Measurements from ENCODE around the gene METTL6. TPM values are rescaled to one million over a fixed set of nuclear protein-coding genes. Genes with fewer than 3 reads are reported as not detected.

METTL6 gene
- total and polyA plus RNA-seq, 4 donors: 6.7 to 16.0 (median 10.8) TPM

DNA sequence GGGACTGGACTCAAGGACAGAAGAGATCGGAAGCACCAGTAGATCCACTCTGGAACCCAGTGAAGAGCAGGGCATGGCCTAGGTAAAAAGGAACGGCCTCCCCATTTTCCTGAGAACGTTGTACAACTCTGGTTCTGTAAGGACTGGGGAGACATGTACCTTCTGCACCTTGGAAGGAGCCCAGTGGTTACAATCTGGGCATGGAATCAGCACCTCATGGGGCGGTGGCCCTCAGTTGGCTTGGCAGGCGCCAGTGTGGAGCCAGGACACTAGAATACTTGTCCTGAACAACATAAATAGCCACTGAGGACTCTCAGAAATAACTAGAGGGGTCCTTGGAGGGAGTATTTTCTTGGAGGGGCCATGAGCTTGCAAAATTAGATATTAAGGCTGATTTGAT, 25.6 kb upstream of the METTL6 start:
- Histone ChIP-seq H3K4me1 (ENCODE audit: control insufficient read depth in 1 of 2, insufficient read depth in 2 of 2, low read length in 2 of 2) (no peaks in the 10 kb centered on the region), H3K27ac (ENCODE audit: low read depth in 1 of 2, low read length in 2 of 2) (no peak overlapping the region), H3K9me3 (ENCODE audit: control insufficient read depth, low read length) (no peaks in the 10 kb centered on the region), H3K36me3 (ENCODE audit: control insufficient read depth in 1 of 2, insufficient read depth in 2 of 2, low read length in 1 of 2) (peaks cover 0 to 2% of the 10 kb centered on the region in 2 donors), H3K27me3 (ENCODE audit: control insufficient read depth in 1 of 2, insufficient read depth in 2 of 2, low read length in 1 of 2) (no peaks in the 10 kb centered on the region), H3K4me3 (ENCODE audit: low read length in 2 of 2) (no peak overlapping the region)
- intact Hi-C loops (cut with DNase I): no loop called here
- DNase-seq (no peak), ATAC-seq (ENCODE audit: low FRiP score) (no peak)
- 88 to 94% methylated on average over 5 of the region's 5 CpGs for WGBS, 2 donors

DNA sequence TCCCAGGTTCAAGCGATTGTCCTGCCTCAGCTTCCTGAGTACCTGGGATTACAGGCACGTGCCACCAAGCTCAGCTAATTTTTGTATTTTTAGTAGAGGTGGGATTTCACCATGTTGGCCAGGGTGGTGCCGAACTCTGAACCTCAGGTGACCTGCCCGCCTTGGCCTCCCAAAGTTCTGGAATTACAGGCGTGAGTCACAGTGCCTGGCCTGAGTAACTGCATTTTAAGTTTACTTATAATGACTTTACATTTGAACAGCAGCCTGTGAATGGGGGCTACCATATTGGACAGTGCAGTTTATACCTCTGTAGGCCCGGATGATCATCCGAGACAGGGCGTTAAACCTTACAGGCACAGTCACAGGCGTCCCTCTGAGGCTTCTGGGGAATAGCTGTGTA, 24.8 kb upstream of the METTL6 start:
- Histone ChIP-seq H3K36me3 (ENCODE audit: control insufficient read depth in 1 of 2, insufficient read depth in 2 of 2, low read length in 1 of 2) (peaks cover 0 to 2% of the 10 kb centered on the region in 2 donors), H3K9me3 (ENCODE audit: control insufficient read depth, low read length) (no peaks in the 10 kb centered on the region), H3K27me3 (ENCODE audit: control insufficient read depth in 1 of 2, insufficient read depth in 2 of 2, low read length in 1 of 2) (no peaks in the 10 kb centered on the region), H3K4me3 (ENCODE audit: low read length in 2 of 2) (no peak overlapping the region), H3K27ac (ENCODE audit: low read depth in 1 of 2, low read length in 2 of 2) (no peak overlapping the region), H3K4me1 (ENCODE audit: control insufficient read depth in 1 of 2, insufficient read depth in 2 of 2, low read length in 2 of 2) (no peaks in the 10 kb centered on the region)
- ATAC-seq (ENCODE audit: low FRiP score) (no peak), DNase-seq (no peak)
- WGBS, 2 donors: 83 to 86% methylated on average over 9 of the region's 9 CpGs
- intact Hi-C loops (cut with DNase I): no loop called here

DNA sequence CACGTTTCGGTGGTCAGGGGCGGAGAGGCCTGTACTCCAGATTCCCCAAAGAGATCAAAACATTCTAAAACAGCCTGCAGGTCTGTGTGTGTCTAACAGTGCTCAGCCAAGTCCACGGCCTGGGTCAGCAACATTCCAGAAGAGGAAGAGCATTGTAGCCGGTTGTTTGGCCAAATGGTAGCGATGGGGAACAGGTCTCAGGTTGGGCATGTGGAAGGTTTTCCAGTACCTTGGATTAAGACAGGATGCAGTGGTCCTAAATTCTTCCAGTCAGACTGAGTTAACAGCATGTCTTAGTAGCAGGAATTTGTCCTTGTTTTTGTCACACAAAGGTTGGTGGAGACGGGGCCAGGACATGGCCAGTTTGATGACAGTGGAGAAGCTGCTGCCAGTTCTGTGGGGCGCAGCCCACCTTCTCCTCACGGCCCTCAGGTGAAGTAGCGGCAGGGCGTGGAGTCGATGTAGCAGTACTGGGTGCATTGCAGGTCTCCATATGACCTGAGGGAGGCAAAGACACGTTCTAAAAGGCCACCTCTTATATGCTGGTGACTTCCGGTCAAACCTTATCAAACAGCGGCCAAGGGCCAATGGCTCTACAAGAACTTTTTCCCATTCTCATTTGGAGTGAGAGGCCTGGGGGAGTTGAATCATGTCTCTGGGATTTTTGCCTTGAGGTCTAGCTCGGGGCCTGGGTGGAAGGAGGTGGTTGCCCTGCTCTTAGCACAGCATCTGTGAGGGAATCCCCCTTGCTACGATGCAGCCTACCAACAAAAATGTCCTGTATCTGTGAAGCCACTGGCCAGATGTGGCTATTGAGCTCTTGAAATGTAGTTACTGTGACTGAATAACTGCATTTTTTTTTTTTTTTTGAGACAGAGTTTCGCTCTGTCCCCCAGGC, 24.1 kb upstream of the METTL6 start:
- peaks cover 0 to 2% of the 10 kb centered on the region in 2 donors for H3K36me3 ChIP-seq (ENCODE audit: control insufficient read depth in 1 of 2, insufficient read depth in 2 of 2, low read length in 1 of 2)
- H3K4me1 ChIP-seq (ENCODE audit: control insufficient read depth in 1 of 2, insufficient read depth in 2 of 2, low read length in 2 of 2): no peaks in the 10 kb centered on the region
- no peaks in the 10 kb centered on the region for H3K27me3 ChIP-seq (ENCODE audit: control insufficient read depth in 1 of 2, insufficient read depth in 2 of 2, low read length in 1 of 2)
- H3K27ac ChIP-seq (ENCODE audit: low read depth in 1 of 2, low read length in 2 of 2): no peak overlapping the region
- no peak overlapping the region for H3K4me3 ChIP-seq (ENCODE audit: low read length in 2 of 2)
- no peaks in the 10 kb centered on the region for H3K9me3 ChIP-seq (ENCODE audit: control insufficient read depth, low read length)
- DNase-seq: no peak
- intact Hi-C loops (cut with DNase I): no loop called here
- 90 to 92% methylated on average over 18 of the region's 18 CpGs for WGBS, 2 donors
- ATAC-seq (ENCODE audit: low FRiP score): no peak

DNA sequence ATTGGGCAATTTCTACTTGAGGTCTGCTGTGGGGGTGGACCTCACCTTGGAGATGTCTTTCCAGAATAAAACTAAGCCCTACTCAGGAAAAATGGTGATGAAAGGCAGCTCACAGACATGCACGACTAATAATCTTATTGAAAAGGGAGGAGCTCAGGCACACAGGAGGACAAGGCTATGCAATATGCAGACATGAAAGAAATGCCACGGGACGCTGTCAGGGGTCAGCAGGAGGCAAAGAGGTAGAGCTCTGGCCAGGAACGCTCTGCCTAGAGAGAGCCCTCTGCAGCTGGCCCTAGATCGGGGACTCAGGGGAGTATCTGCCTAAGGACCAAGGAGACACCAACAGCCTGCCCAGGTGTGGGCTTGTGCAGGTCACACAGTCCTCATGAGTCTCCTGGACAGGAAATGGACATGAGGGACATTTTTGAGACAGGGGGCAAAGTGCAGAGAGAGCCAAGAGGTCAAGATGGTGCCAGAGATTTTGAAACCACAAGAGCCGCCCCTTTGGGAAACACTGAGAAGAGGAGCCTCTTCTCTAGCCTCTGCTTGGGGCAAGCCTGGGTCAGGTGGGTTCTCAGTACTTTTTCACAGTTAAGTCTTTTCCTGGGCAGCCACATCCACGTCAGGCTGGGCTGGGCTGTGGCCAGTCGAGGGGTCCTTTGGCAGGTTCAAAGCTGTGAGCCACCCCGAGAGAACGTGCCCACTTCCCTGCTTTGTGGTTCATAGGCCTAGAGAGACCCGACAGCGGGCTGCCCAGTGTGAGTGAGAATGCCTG, 23.3 kb upstream of the METTL6 start:
- intact Hi-C loops (cut with DNase I): no loop called here
- DNase-seq: no peak
- H3K36me3 ChIP-seq (ENCODE audit: control insufficient read depth in 1 of 2, insufficient read depth in 2 of 2, low read length in 1 of 2): peaks cover 0 to 2% of the 10 kb centered on the region in 2 donors
- H3K9me3 ChIP-seq (ENCODE audit: control insufficient read depth, low read length): no peaks in the 10 kb centered on the region
- WGBS, 2 donors: 92 to 94% methylated on average over 12 of the region's 12 CpGs
- no peak overlapping the region for H3K27ac ChIP-seq (ENCODE audit: low read depth in 1 of 2, low read length in 2 of 2)
- no peaks in the 10 kb centered on the region for H3K4me1 ChIP-seq (ENCODE audit: control insufficient read depth in 1 of 2, insufficient read depth in 2 of 2, low read length in 2 of 2)
- no peak overlapping the region for H3K4me3 ChIP-seq (ENCODE audit: low read length in 2 of 2)
- ATAC-seq (ENCODE audit: low FRiP score): no peak
- H3K27me3 ChIP-seq (ENCODE audit: control insufficient read depth in 1 of 2, insufficient read depth in 2 of 2, low read length in 1 of 2): no peaks in the 10 kb centered on the region

DNA sequence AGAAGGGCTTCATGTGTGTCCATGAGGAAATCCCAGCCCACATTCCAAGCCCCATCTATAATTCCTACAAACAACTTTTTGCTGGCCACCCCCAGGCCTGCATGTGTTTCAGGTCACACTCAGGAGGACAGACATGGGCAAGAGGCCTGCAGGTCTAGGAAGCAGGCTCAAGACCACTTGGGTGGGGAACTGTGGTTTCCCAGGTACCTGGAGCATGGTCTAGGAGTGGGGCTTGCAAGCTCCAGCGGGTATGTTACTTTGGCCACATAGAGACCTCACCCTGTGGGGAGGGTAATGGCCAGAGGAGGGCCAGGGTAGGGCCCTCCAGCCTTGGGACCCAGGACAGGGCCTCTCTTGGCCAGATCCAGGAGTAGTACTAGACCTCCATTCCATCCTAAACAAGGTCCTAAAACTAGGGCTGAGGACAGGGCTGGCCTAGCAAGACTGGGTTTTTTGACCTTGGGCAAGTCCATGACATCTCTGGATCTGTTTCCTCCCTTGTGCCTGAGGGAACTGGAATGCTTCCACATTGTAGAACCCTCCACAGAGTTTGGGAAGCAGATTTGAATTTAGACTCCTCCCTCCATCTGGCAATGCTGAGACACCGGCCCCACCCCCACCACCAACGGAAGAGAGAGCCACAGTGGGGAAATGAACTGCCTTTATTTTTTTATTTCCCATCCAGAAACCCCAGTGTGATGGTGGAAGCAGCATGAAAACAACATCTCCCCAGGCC, 22.3 kb upstream of the METTL6 start:
- DNase-seq (no peak), ATAC-seq (ENCODE audit: low FRiP score) (no peak)
- Histone ChIP-seq H3K27me3 (ENCODE audit: control insufficient read depth in 1 of 2, insufficient read depth in 2 of 2, low read length in 1 of 2) (no peaks in the 10 kb centered on the region), H3K36me3 (ENCODE audit: control insufficient read depth in 1 of 2, insufficient read depth in 2 of 2, low read length in 1 of 2) (peaks cover 0 to 2% of the 10 kb centered on the region in 2 donors), H3K4me1 (ENCODE audit: control insufficient read depth in 1 of 2, insufficient read depth in 2 of 2, low read length in 2 of 2) (no peaks in the 10 kb centered on the region), H3K9me3 (ENCODE audit: control insufficient read depth, low read length) (no peaks in the 10 kb centered on the region), H3K4me3 (ENCODE audit: low read length in 2 of 2) (no peak overlapping the region), H3K27ac (ENCODE audit: low read depth in 1 of 2, low read length in 2 of 2) (no peak overlapping the region)
- WGBS, 2 donors: 84 to 92% methylated on average over 3 of the region's 3 CpGs
- intact Hi-C loops (cut with DNase I): loop anchor here in 1 of 2 donors (10.0 kb wide), 1 partner anchor 85 kb away; no protein-coding TSS in a partner anchor

DNA sequence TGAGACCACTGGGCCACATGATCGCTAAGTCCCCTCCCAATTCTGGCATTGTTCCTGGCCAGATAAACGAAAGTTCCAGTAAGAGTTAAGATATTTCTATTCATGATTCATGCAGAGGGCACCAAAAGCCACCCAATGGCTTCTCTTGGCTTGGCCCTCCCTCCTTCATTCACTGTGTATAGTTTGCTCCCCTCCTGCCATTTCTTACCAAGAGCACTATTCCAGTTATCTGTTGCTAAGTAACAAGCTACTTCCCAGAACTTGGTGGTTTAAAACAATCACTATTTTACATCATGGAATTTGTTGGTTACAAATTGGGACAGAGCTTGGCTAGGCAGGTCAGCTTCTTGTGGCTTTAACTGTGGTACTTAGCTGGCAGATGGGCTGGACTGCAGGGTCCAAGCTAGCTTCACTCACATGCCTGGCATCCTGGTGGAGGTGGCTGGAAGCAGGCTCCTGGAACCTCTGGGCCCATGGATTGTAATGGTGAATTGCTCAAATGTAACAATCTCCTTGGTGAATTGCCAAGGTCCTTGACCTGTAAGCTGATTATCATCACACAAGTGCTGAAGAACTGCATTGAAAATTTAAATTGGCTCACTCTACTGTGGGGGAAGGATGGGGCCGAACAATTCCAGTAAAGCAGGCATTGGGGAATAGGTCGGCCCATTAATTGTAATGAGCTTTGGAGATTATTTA, 16.6 kb upstream of the METTL6 start:
- 78 to 86% methylated on average over 4 of the region's 4 CpGs for WGBS, 2 donors
- no peak for DNase-seq
- intact Hi-C loops (cut with DNase I): loop anchor here (5.0 to 10.0 kb wide), 2 partner anchors 78 to 91 kb away; partner anchors contain the start of gene COLQ (in 1 of the 2)
- Histone ChIP-seq H3K27ac (ENCODE audit: low read depth in 1 of 2, low read length in 2 of 2) (no peak overlapping the region), H3K9me3 (ENCODE audit: control insufficient read depth, low read length) (no peaks in the 10 kb centered on the region), H3K36me3 (ENCODE audit: control insufficient read depth in 1 of 2, insufficient read depth in 2 of 2, low read length in 1 of 2) (peaks cover 4 to 9% of the 10 kb centered on the region in 2 donors), H3K27me3 (ENCODE audit: control insufficient read depth in 1 of 2, insufficient read depth in 2 of 2, low read length in 1 of 2) (no peaks in the 10 kb centered on the region), H3K4me1 (ENCODE audit: control insufficient read depth in 1 of 2, insufficient read depth in 2 of 2, low read length in 2 of 2) (peaks cover 2 to 3% of the 10 kb centered on the region in 2 donors), H3K4me3 (ENCODE audit: low read length in 2 of 2) (no peak overlapping the region)
- ATAC-seq (ENCODE audit: low FRiP score): no peak

DNA sequence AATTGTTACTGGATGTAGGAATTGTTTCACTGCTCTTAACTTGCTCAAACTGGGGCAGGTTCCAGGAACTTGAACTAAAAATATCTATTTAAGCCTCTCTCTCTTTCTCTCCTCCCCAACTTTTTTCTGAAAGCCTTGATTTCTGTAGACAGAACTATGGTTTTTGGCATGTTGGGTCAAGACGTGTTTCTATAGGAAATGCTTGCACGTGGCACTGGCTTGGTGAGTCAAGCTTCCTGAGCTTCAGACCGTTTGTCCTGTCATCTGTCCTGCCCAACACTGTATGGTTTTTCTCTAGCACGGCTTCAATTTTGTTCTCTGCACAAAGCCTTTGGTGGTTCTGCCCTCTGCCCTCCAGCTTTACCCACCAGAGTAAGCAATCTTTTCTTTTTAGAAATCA, 13.5 kb upstream of the METTL6 start:
- intact Hi-C loops (cut with DNase I): loop anchor here (5.0 to 10.0 kb wide), 2 partner anchors 81 to 94 kb away; partner anchors contain the start of gene COLQ (in 1 of the 2)
- peaks cover 2 to 3% of the 10 kb centered on the region in 2 donors for H3K4me1 ChIP-seq (ENCODE audit: control insufficient read depth in 1 of 2, insufficient read depth in 2 of 2, low read length in 2 of 2)
- ATAC-seq (ENCODE audit: low FRiP score): no peak
- peak overlapping the region; percentile 69 to 72 for H3K27ac ChIP-seq (ENCODE audit: low read depth in 1 of 2, low read length in 2 of 2)
- H3K36me3 ChIP-seq (ENCODE audit: control insufficient read depth in 1 of 2, insufficient read depth in 2 of 2, low read length in 1 of 2): peaks cover 7 to 9% of the 10 kb centered on the region in 2 donors
- no peaks in the 10 kb centered on the region for H3K27me3 ChIP-seq (ENCODE audit: control insufficient read depth in 1 of 2, insufficient read depth in 2 of 2, low read length in 1 of 2)
- no peak for DNase-seq
- 3 to 4% methylated on average over 4 of the region's 4 CpGs for WGBS, 2 donors
- no peak overlapping the region for H3K4me3 ChIP-seq (ENCODE audit: low read length in 2 of 2)
- H3K9me3 ChIP-seq (ENCODE audit: control insufficient read depth, low read length): no peaks in the 10 kb centered on the region

DNA sequence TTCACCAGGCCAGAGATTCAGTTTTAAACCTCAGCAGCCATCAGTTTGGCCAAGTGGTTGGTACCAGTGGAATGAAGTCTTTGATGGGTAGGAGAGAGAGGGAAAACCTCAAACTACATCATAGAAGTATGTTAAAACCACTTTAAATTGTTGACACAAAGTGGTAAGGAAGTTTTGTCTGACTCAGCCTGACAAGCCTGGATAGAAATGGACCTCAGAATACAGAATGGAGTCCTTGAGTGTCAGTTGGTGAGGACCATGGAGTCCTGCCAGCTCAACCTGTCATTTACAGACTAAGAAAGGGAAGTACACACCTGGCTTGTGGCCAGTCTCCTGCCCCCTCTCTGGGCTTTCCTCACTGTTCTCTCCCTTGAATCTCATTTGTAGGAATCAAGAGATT, 12.1 kb upstream of the METTL6 start:
- no peaks in the 10 kb centered on the region for H3K9me3 ChIP-seq (ENCODE audit: control insufficient read depth, low read length)
- peak overlapping the region in 1 of 2 donors; percentile 17 for H3K27ac ChIP-seq (ENCODE audit: low read depth in 1 of 2, low read length in 2 of 2)
- no peaks in the 10 kb centered on the region for H3K27me3 ChIP-seq (ENCODE audit: control insufficient read depth in 1 of 2, insufficient read depth in 2 of 2, low read length in 1 of 2)
- intact Hi-C loops (cut with DNase I): no loop called here
- H3K4me1 ChIP-seq (ENCODE audit: control insufficient read depth in 1 of 2, insufficient read depth in 2 of 2, low read length in 2 of 2): peaks cover 2 to 3% of the 10 kb centered on the region in 2 donors
- no peak overlapping the region for H3K4me3 ChIP-seq (ENCODE audit: low read length in 2 of 2)
- H3K36me3 ChIP-seq (ENCODE audit: control insufficient read depth in 1 of 2, insufficient read depth in 2 of 2, low read length in 1 of 2): peaks cover 12 to 13% of the 10 kb centered on the region in 2 donors
- ATAC-seq (ENCODE audit: low FRiP score) (no peak), DNase-seq (no peak)

All from aorta (tissue), 5 donors.